GM19372 (cell line): ENCODE results near the gene NMT1.

Experiments used
- ATAC-seq: cut with Tn5 transposase; IDR thresholded peaks from one replicate; pipeline ENCODE4 v1.9.1; 2021; ENCODE audit warnings: mild to moderate bottlenecking, low read depth, moderate library complexity; ENCODE audit not compliant: unreplicated experiment

Gene NMT1

DNA sequence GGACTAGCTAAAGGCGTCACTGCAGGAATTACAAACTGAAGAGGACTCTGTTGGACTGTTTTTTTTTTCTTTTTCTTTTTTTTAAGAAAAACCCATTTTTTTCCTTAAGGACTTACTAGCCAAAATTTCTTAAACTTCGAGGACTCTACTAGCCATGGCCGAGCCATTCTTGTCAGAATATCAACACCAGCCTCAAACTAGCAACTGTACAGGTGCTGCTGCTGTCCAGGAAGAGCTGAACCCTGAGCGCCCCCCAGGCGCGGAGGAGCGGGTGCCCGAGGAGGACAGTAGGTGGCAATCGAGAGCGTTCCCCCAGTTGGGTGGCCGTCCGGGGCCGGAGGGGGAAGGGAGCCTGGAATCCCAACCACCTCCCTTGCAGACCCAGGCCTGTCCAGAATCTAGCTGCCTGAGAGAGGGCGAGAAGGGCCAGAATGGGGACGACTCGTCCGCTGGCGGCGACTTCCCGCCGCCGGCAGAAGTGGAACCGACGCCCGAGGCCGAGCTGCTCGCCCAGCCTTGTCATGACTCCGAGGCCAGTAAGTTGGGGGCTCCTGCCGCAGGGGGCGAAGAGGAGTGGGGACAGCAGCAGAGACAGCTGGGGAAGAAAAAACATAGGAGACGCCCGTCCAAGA lies 88.0 kb downstream of the NMT1 start:
- ATAC-seq = peak; percentile 22

DNA sequence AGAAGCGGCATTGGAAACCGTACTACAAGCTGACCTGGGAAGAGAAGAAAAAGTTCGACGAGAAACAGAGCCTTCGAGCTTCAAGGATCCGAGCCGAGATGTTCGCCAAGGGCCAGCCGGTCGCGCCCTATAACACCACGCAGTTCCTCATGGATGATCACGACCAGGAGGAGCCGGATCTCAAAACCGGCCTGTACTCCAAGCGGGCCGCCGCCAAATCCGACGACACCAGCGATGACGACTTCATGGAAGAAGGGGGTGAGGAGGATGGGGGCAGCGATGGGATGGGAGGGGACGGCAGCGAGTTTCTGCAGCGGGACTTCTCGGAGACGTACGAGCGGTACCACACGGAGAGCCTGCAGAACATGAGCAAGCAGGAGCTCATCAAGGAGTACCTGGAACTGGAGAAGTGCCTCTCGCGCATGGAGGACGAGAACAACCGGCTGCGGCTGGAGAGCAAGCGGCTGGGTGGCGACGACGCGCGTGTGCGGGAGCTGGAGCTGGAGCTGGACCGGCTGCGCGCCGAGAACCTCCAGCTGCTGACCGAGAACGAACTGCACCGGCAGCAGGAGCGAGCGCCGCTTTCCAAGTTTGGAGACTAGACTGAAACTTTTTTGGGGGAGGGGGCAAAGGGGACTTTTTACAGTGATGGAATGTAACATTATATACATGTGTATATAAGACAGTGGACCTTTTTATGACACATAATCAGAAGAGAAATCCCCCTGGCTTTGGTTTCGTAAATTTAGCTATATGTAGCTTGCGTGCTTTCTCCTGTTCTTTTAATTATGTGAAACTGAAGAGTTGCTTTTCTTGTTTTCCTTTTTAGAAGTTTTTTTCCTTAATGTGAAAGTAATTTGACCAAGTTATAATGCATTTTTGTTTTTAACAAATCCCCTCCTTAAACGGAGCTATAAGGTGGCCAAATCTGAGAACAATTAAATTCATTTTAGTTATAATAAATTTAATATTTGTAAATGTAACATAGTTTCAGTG lies 88.8 kb downstream of the NMT1 start:
- no peak for ATAC-seq

DNA sequence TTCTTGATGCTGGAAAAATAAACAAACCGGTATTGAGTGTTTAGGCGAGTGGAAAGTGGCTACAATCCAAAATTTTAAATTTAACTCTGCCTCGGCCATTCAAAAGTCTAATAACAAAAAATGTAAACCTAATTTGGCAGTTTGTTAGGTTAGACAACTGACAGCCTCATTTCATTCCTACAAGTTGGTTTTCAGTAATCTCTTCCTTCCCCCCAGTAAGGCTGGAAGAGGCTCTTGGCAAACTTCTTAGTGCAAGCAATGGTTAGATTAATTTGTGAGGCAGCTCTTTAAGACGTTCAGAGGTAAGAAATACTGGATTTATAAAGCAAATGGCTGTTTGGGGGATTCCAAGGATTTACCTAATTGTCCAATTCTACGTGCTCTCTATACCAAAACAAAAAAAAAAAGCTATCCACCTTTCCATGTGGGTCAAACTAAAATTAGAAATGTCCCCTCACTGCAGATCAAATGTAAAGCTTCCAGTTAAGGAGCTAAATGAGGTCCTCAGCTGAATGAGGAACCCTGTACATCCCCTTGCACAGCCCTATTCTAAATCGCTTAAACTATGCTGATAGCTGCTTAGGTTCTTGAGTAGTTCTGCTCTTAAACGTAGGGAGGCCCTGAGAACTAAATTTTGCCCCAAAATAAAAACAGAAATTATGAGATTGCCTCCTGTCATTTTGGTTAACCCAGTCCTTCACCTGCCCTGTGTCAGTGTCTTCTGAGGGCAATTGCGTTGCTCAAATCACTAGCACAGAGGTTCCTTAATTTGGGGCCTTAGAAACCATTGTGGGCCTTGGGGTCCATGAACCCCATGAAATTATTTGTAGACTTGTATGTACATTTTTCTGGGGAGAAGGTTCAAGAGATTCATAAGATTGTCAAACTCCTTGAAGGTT lies 90.0 kb downstream of the NMT1 start:
- ATAC-seq = no peak

GRCh38 chr17:45155029-45155428 lies 93.9 kb downstream of the NMT1 start:
- ATAC-seq = no peak

DNA sequence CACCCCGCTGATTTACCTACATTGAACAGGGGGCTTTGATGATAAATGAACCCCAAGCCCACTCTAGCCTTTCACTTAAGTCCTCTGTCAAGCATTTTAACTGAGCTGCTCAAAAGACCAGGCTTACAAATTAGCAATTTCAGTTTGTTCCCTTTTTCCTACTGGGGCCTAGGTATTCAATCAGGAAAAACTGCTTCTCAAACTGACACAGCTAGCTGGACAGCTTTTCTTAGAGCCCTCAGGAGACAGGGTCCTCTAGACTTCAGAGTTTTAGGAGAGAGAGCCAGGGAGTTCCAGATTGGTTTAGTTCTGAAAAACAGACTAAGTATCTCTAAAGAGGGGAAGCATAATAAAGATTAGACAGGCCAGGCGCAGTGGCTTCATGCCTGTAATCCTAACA lies 94.4 kb downstream of the NMT1 start:
- no peak for ATAC-seq

GRCh38 chr17:45156242-45156641 lies 95.1 kb downstream of the NMT1 start:
- no peak for ATAC-seq
